LNCAP (cell line): ENCODE results near the gene NOL6.

Source experiments
- CTCF ChIP-seq: fragments of 450-650 bp; IDR thresholded peaks from 2 replicates; pipeline ENCODE4 v1.5.1; 2017; ENCODE audit warnings: mild to moderate bottlenecking

Gene NOL6

GRCh38 chr9:33446240-33446945 is 27.3 kb downstream of the NOL6 start:
- no peak for TF ChIP-seq CTCF

GRCh38 chr9:33445389-33446239 is 28.1 kb downstream of the NOL6 start:
- no peak for TF ChIP-seq CTCF

- TF ChIP-seq CTCF, result no peak
Measured at GRCh38 chr9:33443464-33444154, 30.1 kb downstream of the NOL6 start.

GRCh38 chr9:33443047-33443446 is 30.7 kb downstream of the NOL6 start:
- no peak for TF ChIP-seq CTCF

- TF ChIP-seq CTCF, result no peak
Measured at GRCh38 chr9:33442125-33442524, 31.6 kb downstream of the NOL6 start.

GRCh38 chr9:33440609-33441008 is 33.1 kb downstream of the NOL6 start:
- no peak for TF ChIP-seq CTCF

- no peak for TF ChIP-seq CTCF
Measured at GRCh38 chr9:33440204-33440603, 33.5 kb downstream of the NOL6 start.
